CD14-positive monocyte (primary cell): Measurements from ENCODE around the gene SLC35D1. TPM values are rescaled to one million over a fixed set of nuclear protein-coding genes. Genes with fewer than 3 reads are reported as not detected.

Experiments
- DNase-seq, 3 donors: peaks; one replicate each; pipeline ENCODE4 v3.0.0-alpha.2; 2011 to 2022
- H2AFZ ChIP-seq: 2 replicates; pipeline ENCODE4 v1.6.0; 2012; ENCODE audit warnings: mild to moderate bottlenecking, low read depth, low read length, inconsistent platforms; ENCODE audit not compliant: insufficient read depth, poor library complexity, severe bottlenecking
- H3K27ac ChIP-seq, 2 donors: 1 replicate in 1 of 2; 2 replicates in 1 of 2; pipeline ENCODE4 v1.5.1; 2012 to 2013; ENCODE audit warnings: low read length in 2 of 2, control low read depth in 1 of 2, inconsistent platforms in 1 of 2, low read depth in 1 of 2, mild to moderate bottlenecking in 1 of 2
- H3K27me3 ChIP-seq, 2 donors: one replicate each; pipeline versions ENCODE4 v1.6.0 to v1.6.1; 2011 to 2013; ENCODE audit warnings: low read length in 2 of 2; ENCODE audit not compliant: control insufficient read depth in 2 of 2, insufficient read depth in 2 of 2
- H3K36me3 ChIP-seq, 2 donors: replicated peaks in 1 of 2; 1 replicate in 1 of 2; 2 replicates in 1 of 2; pipeline versions ENCODE4 v1.5.1 to v1.6.1; 2012 to 2013; ENCODE audit warnings: low read length in 2 of 2, control low read depth in 1 of 2, inconsistent platforms in 1 of 2, mild to moderate bottlenecking in 1 of 2; ENCODE audit not compliant: insufficient read depth in 2 of 2, control insufficient read depth in 1 of 2
- H3K4me1 ChIP-seq, 2 donors: 1 replicate in 1 of 2; 2 replicates in 1 of 2; pipeline versions ENCODE4 v1.5.1 to v1.6.1; 2012 to 2013; ENCODE audit warnings: low read length in 2 of 2, control low read depth in 1 of 2, inconsistent platforms in 1 of 2, mild to moderate bottlenecking in 1 of 2, moderate library complexity in 1 of 2; ENCODE audit not compliant: insufficient read depth in 2 of 2, control insufficient read depth in 1 of 2
- H3K4me2 ChIP-seq: replicated peaks from 2 replicates; pipeline ENCODE3; 2012; ENCODE audit warnings: low read length, moderate library complexity, mild to moderate bottlenecking; ENCODE audit not compliant: poor library complexity, severe bottlenecking; ENCODE audit errors: extremely low read depth
- H3K4me3 ChIP-seq, 3 experiments: fragments of 200-600 bp in 1 of 3; sonication (generic) in 1 of 3; replicated peaks in 1 of 3; 1 replicate in 2 of 3; 2 replicates in 1 of 3; pipeline ENCODE4 v1.5.1; 2011 to 2013; ENCODE audit warnings: low read length in 3 of 3, mild to moderate bottlenecking in 3 of 3, control low read depth in 2 of 3, low read depth in 2 of 3, inconsistent platforms in 1 of 3, moderate library complexity in 1 of 3
- H3K79me2 ChIP-seq: 2 replicates; pipeline ENCODE4 v1.6.0; 2012; ENCODE audit warnings: mild to moderate bottlenecking, control low read depth, inconsistent platforms, low read length, moderate library complexity; ENCODE audit not compliant: insufficient read depth
- H3K9ac ChIP-seq: 2 replicates; pipeline ENCODE4 v1.6.0; 2017; ENCODE audit warnings: low read length, mild to moderate bottlenecking; ENCODE audit not compliant: insufficient read depth, poor library complexity, severe bottlenecking
- H3K9me3 ChIP-seq, 2 donors: replicated peaks in 1 of 2; 1 replicate in 1 of 2; 2 replicates in 1 of 2; pipeline versions ENCODE4 v1.5.1 to v1.6.1; 2012 to 2013; ENCODE audit warnings: low read length in 2 of 2, control low read depth in 1 of 2; ENCODE audit not compliant: control insufficient read depth in 1 of 2, insufficient read depth in 1 of 2
- H4K20me1 ChIP-seq: 2 replicates; pipeline ENCODE4 v1.6.0; 2012; ENCODE audit warnings: mild to moderate bottlenecking, low read length, control low read depth, moderate library complexity; ENCODE audit not compliant: insufficient read depth
- H3K27ac Mint-ChIP-seq, 7 donors: one replicate each; pipeline ENCODE4 v1.8.0; 2020; ENCODE audit warnings: mild to moderate bottlenecking in 7 of 7, mixed read lengths in 7 of 7, moderate library complexity in 6 of 7, inconsistent platforms in 2 of 7
- H3K27me3 Mint-ChIP-seq, 3 donors: one replicate each; pipeline ENCODE4 v1.8.0; 2021 to 2022; ENCODE audit warnings: low read depth in 3 of 3, mild to moderate bottlenecking in 3 of 3, mixed read lengths in 3 of 3, moderate library complexity in 3 of 3, inconsistent platforms in 1 of 3
- H3K36me3 Mint-ChIP-seq, 2 donors: one replicate each; pipeline ENCODE4 v1.8.0; 2020; ENCODE audit warnings: mixed read lengths in 2 of 2, inconsistent platforms in 1 of 2, mild to moderate bottlenecking in 1 of 2
- H3K4me1 Mint-ChIP-seq: one replicate; pipeline ENCODE4 v1.8.0; 2020; ENCODE audit warnings: mild to moderate bottlenecking, mixed read lengths
- H3K4me3 Mint-ChIP-seq, 2 donors: one replicate each; pipeline ENCODE4 v1.8.0; 2020; ENCODE audit warnings: mild to moderate bottlenecking in 2 of 2, mixed read lengths in 2 of 2, moderate library complexity in 1 of 2
- H3K9me3 Mint-ChIP-seq, 7 donors: one replicate each; pipeline ENCODE4 v1.8.0; 2020 to 2022; ENCODE audit warnings: mixed read lengths in 7 of 7, mild to moderate bottlenecking in 6 of 7, moderate library complexity in 6 of 7, inconsistent platforms in 2 of 7
- CTCF ChIP-seq: fragments of 200-600 bp; IDR thresholded peaks from one replicate; pipeline ENCODE4 v1.8.0; 2022; ENCODE audit warnings: antibody characterized with exemption, mild to moderate bottlenecking
- WGBS: methylation state at CpG from one replicate; pipeline ENCODE4 v1.1.5; 2013; ENCODE audit warnings: missing lambda C conversion rate; ENCODE audit not compliant: insufficient coverage; 5-methylcytosine and 5-hydroxymethylcytosine counted together
- intact Hi-C, 2 donors: fragments of 100-400 bp; cut with micrococcal nuclease; formaldehyde crosslinking; loops; one replicate each; pipeline versions ENCODE4 v1.15.0 to v1.15.1; 2023
- polyA plus RNA-seq, 3 donors: library from polyadenylated mRNA; depleted of rRNA in 1 of 3; unstranded in 2 of 3; stranded (reverse) in 1 of 3; fragments of 300-500 nt in 2 of 3; fragments of >200 nt in 1 of 3; fragmentation: Illumina TruSeq in 2 of 3; gene quantifications; 1 replicate in 2 of 3; 2 replicates in 1 of 3; pipeline ENCODE4 v1.2.3, GENCODE V29; 2012 to 2021

The SLC35D1 gene
- polyA plus RNA-seq, 3 donors, result 2.2 to 3.3 (median 2.7) TPM

- Histone ChIP-seq H4K20me1 (no peaks in the 10 kb centered on the region), H3K4me2 (no peak overlapping the region), H3K36me3 (peaks cover 11 to 47% of the 10 kb centered on the region in 2 donors), H3K27ac (no peak overlapping the region), H3K4me1 (no peaks in the 10 kb centered on the region), H3K9ac (no peak overlapping the region), H2AFZ (no peak overlapping the region), H3K27me3 (no peaks in the 10 kb centered on the region), H3K9me3 (no peaks in the 10 kb centered on the region), H3K79me2 (no peaks in the 10 kb centered on the region), H3K4me3 (no peak overlapping the region)
- Mint-ChIP-seq H3K27me3 (no peaks in the 10 kb centered on the region), H3K9me3 (no peaks in the 10 kb centered on the region), H3K36me3 (peaks cover 29 to 41% of the 10 kb centered on the region in 2 donors), H3K4me1 (no peaks in the 10 kb centered on the region), H3K27ac (no peak overlapping the region), H3K4me3 (no peak overlapping the region)
- DNase-seq, result no peak
- no peak for TF ChIP-seq CTCF
- intact Hi-C loops, result no loop called here
- WGBS, result 67% methylated on average over 1 of the region's 1 CpG
These were observed 34.3 kb downstream of the SLC35D1 start for GRCh38 chr1:67019600-67020136.

- H3K9me3 Mint-ChIP-seq, result no peaks in the 10 kb centered on the region
- H3K36me3 Mint-ChIP-seq, result peaks cover 28 to 37% of the 10 kb centered on the region in 2 donors
- H3K9ac ChIP-seq, result no peak overlapping the region
- H2AFZ ChIP-seq, result no peak overlapping the region
- H3K4me1 ChIP-seq, result no peaks in the 10 kb centered on the region
- intact Hi-C loops, result no loop called here
- WGBS, result no CpG with 5 or more reads among the region's 4 CpGs
- no peak for TF ChIP-seq CTCF
- H3K36me3 ChIP-seq, result peaks cover 11 to 43% of the 10 kb centered on the region in 2 donors
- no peaks in the 10 kb centered on the region for H3K79me2 ChIP-seq
- H3K9me3 ChIP-seq, result no peaks in the 10 kb centered on the region
- no peak for DNase-seq
- no peaks in the 10 kb centered on the region for H3K27me3 ChIP-seq
- no peak overlapping the region for H3K4me3 ChIP-seq
- no peaks in the 10 kb centered on the region for H3K27me3 Mint-ChIP-seq
- H3K4me3 Mint-ChIP-seq, result no peak overlapping the region
- no peaks in the 10 kb centered on the region for H3K4me1 Mint-ChIP-seq
- no peak overlapping the region for H3K4me2 ChIP-seq
- H3K27ac ChIP-seq, result no peak overlapping the region
- no peaks in the 10 kb centered on the region for H4K20me1 ChIP-seq
- no peak overlapping the region for H3K27ac Mint-ChIP-seq
These were observed 34.8 kb downstream of the SLC35D1 start for GRCh38 chr1:67019121-67019520.
